Hindlimb muscle (tissue), 1 donor: ENCODE results near the gene MAP4K4. TPM values are rescaled to one million over a fixed set of nuclear protein-coding genes. Genes with fewer than 3 reads are reported as not detected.
"Not testable (repeated sequence)": the region's sequence is repeated elsewhere in the genome, so short reads cannot be mapped to it uniquely, and the experiment has no call there.

ENCODE experiments used
- DNase-seq: peaks from one replicate; pipeline ENCODE4 v3.0.0-alpha.2; 2013
- polyA plus RNA-seq: library from polyadenylated mRNA; unstranded; fragments of 120-200 nt; gene quantifications from one replicate; pipeline ENCODE4 v1.2.1, GENCODE V29; 2013; ENCODE audit not compliant: insufficient read length

Gene MAP4K4
- polyA plus RNA-seq, 1 donor = 152 TPM

GRCh38 chr2:101769726-101770125 is 72.2 kb downstream of the MAP4K4 start:
- DNase-seq = not testable (repeated sequence)

GRCh38 chr2:101770726-101771125 is 73.2 kb downstream of the MAP4K4 start:
- DNase-seq = no peak

- DNase-seq = no peak
Observed at GRCh38 chr2:101771227-101771902, 73.9 kb downstream of the MAP4K4 start.

- no peak for DNase-seq
Observed at GRCh38 chr2:101771910-101772321, 74.4 kb downstream of the MAP4K4 start.

- no peak for DNase-seq
Observed at GRCh38 chr2:101773137-101773536, 75.6 kb downstream of the MAP4K4 start.

GRCh38 chr2:101773961-101774360 is 76.5 kb downstream of the MAP4K4 start:
- not testable (repeated sequence) for DNase-seq

- DNase-seq = no peak
Observed at GRCh38 chr2:101775092-101775491, 77.6 kb downstream of the MAP4K4 start.

- no peak for DNase-seq
Observed at GRCh38 chr2:101775636-101776035, 78.1 kb downstream of the MAP4K4 start.

GRCh38 chr2:101776172-101777043 is 78.9 kb downstream of the MAP4K4 start:
- DNase-seq = no peak

- no peak for DNase-seq
Observed at GRCh38 chr2:101777337-101777736, 79.8 kb downstream of the MAP4K4 start.

GRCh38 chr2:101778102-101778501 is 80.6 kb downstream of the MAP4K4 start:
- DNase-seq = no peak

GRCh38 chr2:101779190-101779589 is 81.7 kb downstream of the MAP4K4 start:
- no peak for DNase-seq

- DNase-seq = no peak
Observed at GRCh38 chr2:101779656-101780055, 82.1 kb downstream of the MAP4K4 start.

- no peak for DNase-seq
Observed at GRCh38 chr2:101781326-101781725, 83.8 kb downstream of the MAP4K4 start.

GRCh38 chr2:101781791-101782426 is 84.4 kb downstream of the MAP4K4 start:
- no peak for DNase-seq

GRCh38 chr2:101782427-101782792 is 84.9 kb downstream of the MAP4K4 start:
- DNase-seq = no peak

GRCh38 chr2:101787097-101787496 is 89.6 kb downstream of the MAP4K4 start:
- DNase-seq = no peak

- DNase-seq = no peak
Observed at GRCh38 chr2:101788565-101788964, 91.1 kb downstream of the MAP4K4 start.

GRCh38 chr2:101788995-101789970 is 91.8 kb downstream of the MAP4K4 start:
- DNase-seq = no peak

- no peak for DNase-seq
Observed at GRCh38 chr2:101790416-101790815, 92.9 kb downstream of the MAP4K4 start.

- peak; percentile 84 for DNase-seq
Observed at GRCh38 chr2:101790857-101791256, 93.3 kb downstream of the MAP4K4 start.

- DNase-seq = no peak
Observed at GRCh38 chr2:101792208-101792607, 94.7 kb downstream of the MAP4K4 start.
